Smooth muscle cell (in vitro differentiated cells): ENCODE measurements around the gene CFAP74. TPM values are rescaled to one million over a fixed set of nuclear protein-coding genes. Genes with fewer than 3 reads are reported as not detected.

Experiments
- DNase-seq: peaks from one replicate; lab custom pipeline; 2025; ENCODE audit not compliant: unreplicated experiment; lab: John Stamatoyannopoulos, UW
- H2AFZ ChIP-seq: fragments of 200-600 bp; sonication (generic); 2 replicates; pipeline ENCODE4 v1.6.0; 2016; ENCODE audit warnings: antibody characterized with exemption, low read depth, mild to moderate bottlenecking
- H3F3A ChIP-seq: fragments of 200-600 bp; sonication (generic); 2 replicates; pipeline ENCODE4 v1.6.0; 2017; ENCODE audit warnings: antibody characterized with exemption, low read depth
- H3K27ac ChIP-seq: fragments of 200-600 bp; sonication (generic); 2 replicates; pipeline ENCODE4 v1.5.1; 2016; ENCODE audit warnings: low read depth, mild to moderate bottlenecking
- H3K27me3 ChIP-seq: fragments of 200-600 bp; sonication (generic); 2 replicates; pipeline ENCODE4 v1.6.1; 2016; ENCODE audit warnings: low read depth, mild to moderate bottlenecking
- H3K36me3 ChIP-seq: fragments of 200-600 bp; sonication (generic); 2 replicates; pipeline ENCODE4 v1.5.1; 2016; ENCODE audit warnings: low read depth
- H3K4me1 ChIP-seq: fragments of 200-600 bp; sonication (generic); 2 replicates; pipeline ENCODE4 v1.5.1; 2016; ENCODE audit warnings: low read depth
- H3K4me2 ChIP-seq: fragments of 200-600 bp; sonication (generic); 2 replicates; pipeline ENCODE4 v1.6.0; 2016; ENCODE audit warnings: mild to moderate bottlenecking
- H3K4me3 ChIP-seq: fragments of 200-600 bp; sonication (generic); 2 replicates; pipeline ENCODE4 v1.5.1; 2016; ENCODE audit warnings: mild to moderate bottlenecking
- H3K79me2 ChIP-seq: fragments of 200-600 bp; sonication (generic); 2 replicates; pipeline ENCODE4 v1.6.0; 2016; ENCODE audit warnings: low read depth, mild to moderate bottlenecking
- H3K9ac ChIP-seq: fragments of 200-600 bp; sonication (generic); 2 replicates; pipeline ENCODE4 v1.6.0; 2016; ENCODE audit warnings: low read depth
- H3K9me3 ChIP-seq: fragments of 200-600 bp; sonication (generic); replicated peaks from 2 replicates; pipeline ENCODE4 v1.5.1; 2016; ENCODE audit warnings: low read depth
- H4K20me1 ChIP-seq: fragments of 200-600 bp; sonication (generic); 2 replicates; pipeline ENCODE4 v1.6.0; 2016; ENCODE audit warnings: low read depth
- CTCF ChIP-seq: fragments of 200-600 bp; sonication (generic); IDR thresholded peaks from 2 replicates; pipeline ENCODE4 v1.5.1; 2017; ENCODE audit warnings: borderline replicate concordance, mild to moderate bottlenecking, antibody characterized with exemption; ENCODE audit not compliant: insufficient read depth, poor library complexity, severe bottlenecking
- WGBS: methylation state at CpG from one replicate; pipeline ENCODE4 v1.1.7; 2016; ENCODE audit warnings: low lambda C conversion rate; 5-methylcytosine and 5-hydroxymethylcytosine counted together
- polyA plus RNA-seq: library from polyadenylated mRNA; unstranded; fragments of >200 nt; fragmentation: Nextera tagmentation; extraction: Ambion mirVana; gene quantifications from 2 replicates; pipeline ENCODE4 v1.2.1, GENCODE V29; 2016
- total RNA-seq: library from RNA; depleted of rRNA; stranded (reverse); fragments of >200 nt; gene quantifications from 2 replicates; pipeline ENCODE4 v1.2.3, GENCODE V29; 2014

CFAP74 gene
- total and polyA plus RNA-seq, 2 experiments from 2014 or later = not detected

GRCh38 chr1:1910033-1910465 lies 93.5 kb downstream of the CFAP74 start:
- H3K9me3 ChIP-seq = no peaks in the 10 kb centered on the region
- H3K4me1 ChIP-seq = peaks cover 8% of the 10 kb centered on the region
- H3K27ac ChIP-seq = peak overlapping the region; percentile 65
- no peak for DNase-seq
- H3K4me3 ChIP-seq = peak overlapping the region; percentile 86
- peaks cover 8% of the 10 kb centered on the region for H3K79me2 ChIP-seq
- H4K20me1 ChIP-seq = no peaks in the 10 kb centered on the region
- no peak for TF ChIP-seq CTCF
- H3K4me2 ChIP-seq = peak overlapping the region; percentile 83
- no peak overlapping the region for H2AFZ ChIP-seq
- H3K36me3 ChIP-seq = no peaks in the 10 kb centered on the region
- peak overlapping the region; percentile 44 for H3K9ac ChIP-seq
- 66% methylated on average over 6 of the region's 6 CpGs for WGBS
- H3K27me3 ChIP-seq = no peaks in the 10 kb centered on the region
- no peaks in the 10 kb centered on the region for H3F3A ChIP-seq

GRCh38 chr1:1908506-1908791 lies 95.1 kb downstream of the CFAP74 start:
- WGBS = 10% methylated on average over 21 of the region's 21 CpGs
- no peaks in the 10 kb centered on the region for H4K20me1 ChIP-seq

GRCh38 chr1:1907098-1907736 lies 96.4 kb downstream of the CFAP74 start:
- Histone ChIP-seq H3K27me3 (no peaks in the 10 kb centered on the region), H3K36me3 (no peaks in the 10 kb centered on the region), H3K4me3 (no peak overlapping the region), H3K4me1 (peaks cover 8% of the 10 kb centered on the region), H4K20me1 (no peaks in the 10 kb centered on the region), H2AFZ (no peak overlapping the region), H3K79me2 (peaks cover 8% of the 10 kb centered on the region), H3K4me2 (no peak overlapping the region), H3K9ac (no peak overlapping the region), H3K27ac (peak overlapping the region; percentile 68), H3F3A (no peaks in the 10 kb centered on the region), H3K9me3 (no peaks in the 10 kb centered on the region)
- no peak for DNase-seq
- TF ChIP-seq CTCF = no peak
- WGBS = 80% methylated on average over 8 of the region's 8 CpGs

More at GRCh38 chr1:1908506-1908791, 95.1 kb downstream of the CFAP74 start:
- Histone ChIP-seq H3K36me3 (no peaks in the 10 kb centered on the region), H3K9ac (peak overlapping the region; percentile 79), H3K9me3 (no peaks in the 10 kb centered on the region), H2AFZ (peak overlapping the region; percentile 92), H3K27me3 (no peaks in the 10 kb centered on the region), H3F3A (no peaks in the 10 kb centered on the region), H3K4me3 (peak overlapping the region; percentile 86), H3K4me2 (peak overlapping the region; percentile 98), H3K79me2 (peaks cover 8% of the 10 kb centered on the region), H3K27ac (peak overlapping the region; percentile 68), H3K4me1 (peaks cover 8% of the 10 kb centered on the region)
- no peak for TF ChIP-seq CTCF
- DNase-seq = no peak
